Thoracic aorta (tissue), 2 donors: Measurements from ENCODE around the gene NEURL1. TPM values are rescaled to one million over a fixed set of nuclear protein-coding genes. Genes with fewer than 3 reads are reported as not detected.
A peak's percentile ranks its signal among the peaks of the same experiment; 100 is the strongest.

Experiments used
- ATAC-seq: fragments of 150-250 bp; one replicate; pipeline ENCODE4 v1.8.0; 2017; ENCODE audit warnings: low read depth; ENCODE audit not compliant: insufficient number of reproducible peaks, low FRiP score
- DNase-seq: peaks from one replicate; pipeline ENCODE4 v3.0.0-alpha.2; 2020; ENCODE audit warnings: low spot score
- H3K27ac ChIP-seq, 2 donors: fragments of 200-600 bp; sonication (generic); 1 replicate in 1 of 2; 2 replicates in 1 of 2; pipeline ENCODE4 v1.5.1; 2016; ENCODE audit warnings: mild to moderate bottlenecking in 2 of 2, moderate library complexity in 2 of 2
- H3K27me3 ChIP-seq: fragments of 200-600 bp; sonication (generic); replicated peaks from 2 replicates; pipeline ENCODE4 v1.6.0; 2016; ENCODE audit warnings: mild to moderate bottlenecking; ENCODE audit not compliant: insufficient read depth
- H3K36me3 ChIP-seq: fragments of 200-600 bp; sonication (generic); one replicate; pipeline ENCODE4 v1.5.1; 2016
- H3K4me1 ChIP-seq, 2 donors: fragments of 200-600 bp; sonication (generic); 1 replicate in 1 of 2; 2 replicates in 1 of 2; pipeline versions ENCODE4 v1.5.1 to v1.6.0; 2016; ENCODE audit warnings: low read depth in 2 of 2, mild to moderate bottlenecking in 1 of 2; ENCODE audit not compliant: control insufficient read depth in 1 of 2
- H3K4me3 ChIP-seq: fragments of 200-600 bp; sonication (generic); 2 replicates; pipeline ENCODE4 v1.5.1; 2016; ENCODE audit warnings: mild to moderate bottlenecking
- H3K9me3 ChIP-seq: fragments of 200-600 bp; sonication (generic); 2 replicates; pipeline ENCODE4 v1.5.1; 2016
- total RNA-seq, 2 donors: library from RNA; depleted of rRNA; stranded (reverse); fragments of >200 nt; gene quantifications; one replicate each; pipeline versions ENCODE4 v1.1.0 to v1.2.3, GENCODE V29; 2016
- TF ChIP-seq, protein P1 (sequence below): fragments of 200-600 bp; sonication (generic); IDR thresholded peaks from one replicate; pipeline ENCODE4 v1.5.1; 2019; ENCODE audit warnings: antibody characterized with exemption

NEURL1 gene, protein sequence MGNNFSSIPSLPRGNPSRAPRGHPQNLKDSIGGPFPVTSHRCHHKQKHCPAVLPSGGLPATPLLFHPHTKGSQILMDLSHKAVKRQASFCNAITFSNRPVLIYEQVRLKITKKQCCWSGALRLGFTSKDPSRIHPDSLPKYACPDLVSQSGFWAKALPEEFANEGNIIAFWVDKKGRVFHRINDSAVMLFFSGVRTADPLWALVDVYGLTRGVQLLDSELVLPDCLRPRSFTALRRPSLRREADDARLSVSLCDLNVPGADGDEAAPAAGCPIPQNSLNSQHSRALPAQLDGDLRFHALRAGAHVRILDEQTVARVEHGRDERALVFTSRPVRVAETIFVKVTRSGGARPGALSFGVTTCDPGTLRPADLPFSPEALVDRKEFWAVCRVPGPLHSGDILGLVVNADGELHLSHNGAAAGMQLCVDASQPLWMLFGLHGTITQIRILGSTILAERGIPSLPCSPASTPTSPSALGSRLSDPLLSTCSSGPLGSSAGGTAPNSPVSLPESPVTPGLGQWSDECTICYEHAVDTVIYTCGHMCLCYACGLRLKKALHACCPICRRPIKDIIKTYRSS
- under 1 TPM in 1 of 2 donors, not detected in 1; 0.28 TPM for total RNA-seq

DNA sequence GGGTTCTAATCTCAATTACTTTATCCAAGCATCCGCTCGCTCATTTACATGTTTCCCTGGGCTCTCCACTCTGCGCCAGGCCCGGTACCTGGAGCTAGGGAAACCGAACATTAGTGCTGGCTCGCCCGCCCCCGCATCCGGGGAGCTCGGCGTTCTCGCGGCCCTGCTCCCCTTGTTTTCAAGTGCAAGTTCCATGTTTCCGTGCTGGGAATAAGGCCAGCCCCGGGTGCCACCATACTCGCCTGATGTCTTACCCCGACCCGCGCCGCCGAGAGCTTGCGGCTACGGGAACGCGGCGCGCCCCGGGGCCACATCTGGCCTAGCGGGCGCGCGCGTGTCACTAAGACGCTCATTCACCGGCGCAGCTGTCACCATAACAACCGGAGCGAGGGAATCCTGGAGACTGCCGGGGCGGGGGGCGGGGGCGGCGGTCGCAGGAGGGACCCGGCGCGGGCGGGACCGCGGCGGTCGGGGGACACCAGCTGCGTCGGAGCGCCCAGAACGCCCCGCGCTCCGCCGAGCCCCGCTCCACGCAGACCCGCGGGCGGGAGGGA is at the start of gene NEURL1:
TSS of gene NEURL1 (plus strand) at position 344 of the 554 bp plus-strand sequence. CDS start 683 bp downstream, outside the sequence.
- H3K27me3 ChIP-seq, result no peaks in the 10 kb centered on the region
- H3K4me1 ChIP-seq, result peaks cover 5 to 18% of the 10 kb centered on the region in 2 donors
- ATAC-seq (no peak), DNase-seq (no peak)
- TF ChIP-seq, protein P1, sequence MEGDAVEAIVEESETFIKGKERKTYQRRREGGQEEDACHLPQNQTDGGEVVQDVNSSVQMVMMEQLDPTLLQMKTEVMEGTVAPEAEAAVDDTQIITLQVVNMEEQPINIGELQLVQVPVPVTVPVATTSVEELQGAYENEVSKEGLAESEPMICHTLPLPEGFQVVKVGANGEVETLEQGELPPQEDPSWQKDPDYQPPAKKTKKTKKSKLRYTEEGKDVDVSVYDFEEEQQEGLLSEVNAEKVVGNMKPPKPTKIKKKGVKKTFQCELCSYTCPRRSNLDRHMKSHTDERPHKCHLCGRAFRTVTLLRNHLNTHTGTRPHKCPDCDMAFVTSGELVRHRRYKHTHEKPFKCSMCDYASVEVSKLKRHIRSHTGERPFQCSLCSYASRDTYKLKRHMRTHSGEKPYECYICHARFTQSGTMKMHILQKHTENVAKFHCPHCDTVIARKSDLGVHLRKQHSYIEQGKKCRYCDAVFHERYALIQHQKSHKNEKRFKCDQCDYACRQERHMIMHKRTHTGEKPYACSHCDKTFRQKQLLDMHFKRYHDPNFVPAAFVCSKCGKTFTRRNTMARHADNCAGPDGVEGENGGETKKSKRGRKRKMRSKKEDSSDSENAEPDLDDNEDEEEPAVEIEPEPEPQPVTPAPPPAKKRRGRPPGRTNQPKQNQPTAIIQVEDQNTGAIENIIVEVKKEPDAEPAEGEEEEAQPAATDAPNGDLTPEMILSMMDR, result no peak
- no peaks in the 10 kb centered on the region for H3K9me3 ChIP-seq
- peak within 1 kb of the TSS; percentile 80 for H3K4me3 ChIP-seq
- H3K36me3 ChIP-seq, result no peaks in the 10 kb centered on the region
- H3K27ac ChIP-seq, result no peak within 1 kb of the TSS

DNA sequence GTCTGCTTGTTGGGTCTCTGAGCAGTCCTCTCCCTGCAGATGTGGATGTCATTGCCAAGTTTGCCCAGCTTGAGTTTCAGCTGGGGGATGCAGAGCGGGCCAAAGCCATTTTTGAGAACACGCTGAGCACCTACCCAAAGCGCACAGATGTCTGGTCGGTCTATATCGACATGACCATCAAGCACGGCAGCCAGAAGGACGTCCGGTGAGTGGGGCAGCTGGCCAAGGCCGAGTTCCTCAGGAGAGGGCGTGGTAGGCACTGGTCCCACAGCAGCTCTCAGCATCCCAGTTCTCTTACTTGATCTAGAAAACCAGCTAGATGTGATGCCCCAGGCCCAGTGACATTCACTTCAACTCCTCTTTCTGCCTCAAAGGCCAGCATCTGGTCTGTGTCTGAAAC is 49.0 kb upstream of the NEURL1 start:
- Histone ChIP-seq H3K4me3 (no peak overlapping the region), H3K4me1 (peaks cover 53 to 62% of the 10 kb centered on the region in 2 donors), H3K27me3 (no peaks in the 10 kb centered on the region), H3K9me3 (no peaks in the 10 kb centered on the region), H3K36me3 (peaks cover 59% of the 10 kb centered on the region), H3K27ac (peak overlapping the region; percentile 87 to 96)
- ATAC-seq, result no peak
- no peak for DNase-seq
- TF ChIP-seq, protein P1, result no peak

DNA sequence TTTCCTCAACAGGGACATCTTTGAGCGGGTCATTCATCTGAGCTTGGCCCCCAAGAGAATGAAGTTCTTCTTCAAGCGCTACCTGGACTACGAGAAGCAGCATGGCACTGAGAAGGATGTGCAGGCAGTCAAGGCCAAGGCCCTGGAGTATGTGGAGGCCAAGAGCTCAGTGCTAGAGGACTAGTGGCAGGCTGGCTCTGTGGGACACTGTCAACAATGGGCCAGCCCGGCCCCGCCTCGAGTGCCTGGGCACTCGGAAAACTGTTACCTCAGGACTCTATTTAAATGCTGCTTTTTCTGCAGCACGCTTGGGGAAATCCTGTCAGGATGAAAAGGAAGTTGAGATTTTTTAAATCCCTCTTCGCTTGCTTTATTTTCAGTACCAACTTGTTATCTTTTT is 48.1 kb upstream of the NEURL1 start:
- DNase-seq, result no peak
- ATAC-seq, result no peak
- Histone ChIP-seq H3K36me3 (peaks cover 57% of the 10 kb centered on the region), H3K27me3 (no peaks in the 10 kb centered on the region), H3K9me3 (no peaks in the 10 kb centered on the region), H3K27ac (peak overlapping the region; percentile 87 to 96), H3K4me3 (no peak overlapping the region), H3K4me1 (peaks cover 61 to 71% of the 10 kb centered on the region in 2 donors)
- TF ChIP-seq, protein P1, result no peak

DNA sequence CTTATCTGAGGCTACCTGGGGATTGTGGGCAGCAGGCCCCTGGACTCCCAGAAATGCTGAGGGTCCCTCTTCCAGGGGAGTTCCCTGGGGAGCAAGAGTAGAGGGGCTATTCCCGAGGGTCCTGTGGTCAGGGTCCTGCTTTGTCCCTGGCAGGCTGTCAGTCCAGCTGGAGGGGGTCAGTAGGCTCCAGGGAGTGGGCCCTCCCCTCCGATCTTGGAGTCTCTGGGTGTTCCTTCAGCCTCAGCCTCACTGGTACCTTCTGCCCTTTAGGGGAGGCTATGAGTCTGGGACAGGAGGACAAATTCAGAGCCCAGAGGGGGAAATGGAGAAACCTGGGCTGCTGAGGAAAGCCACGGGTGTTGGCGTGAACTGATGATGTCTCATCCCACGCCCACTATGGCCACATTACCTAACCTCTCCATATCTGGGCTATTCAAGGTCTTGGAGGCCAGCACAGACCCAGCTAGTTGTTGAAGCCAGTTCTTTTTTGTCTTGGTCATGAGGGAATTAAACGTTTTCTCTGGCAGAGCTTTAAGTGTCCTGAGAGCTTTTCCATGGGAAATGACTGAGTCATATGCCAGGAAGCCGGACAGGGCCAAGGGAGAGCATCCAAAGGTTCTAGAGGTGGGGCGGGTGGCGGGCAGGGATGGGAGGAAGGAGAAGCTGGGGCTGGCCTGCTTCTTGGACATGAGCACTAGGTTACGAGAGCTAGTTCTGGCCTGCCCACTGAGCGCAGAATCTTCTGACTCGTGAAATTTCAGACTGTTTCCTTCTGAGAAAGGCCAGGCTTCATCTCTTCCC is 47.5 kb upstream of the NEURL1 start:
- H3K4me1 ChIP-seq, result peaks cover 65 to 75% of the 10 kb centered on the region in 2 donors
- no peaks in the 10 kb centered on the region for H3K27me3 ChIP-seq
- H3K36me3 ChIP-seq, result peaks cover 52% of the 10 kb centered on the region
- peak; percentile 89 for ATAC-seq
- no peaks in the 10 kb centered on the region for H3K9me3 ChIP-seq
- peak; percentile 73 for DNase-seq
- H3K27ac ChIP-seq, result peak overlapping the region; percentile 87 to 96
- TF ChIP-seq, protein P1, result no peak
- H3K4me3 ChIP-seq, result no peak overlapping the region
